Uterus (tissue), 2 donors: ENCODE results near the gene MYO9A.

Source experiments
- POLR2A ChIP-seq, 2 donors: fragments of 450-650 bp; IDR thresholded peaks; one replicate each; pipeline ENCODE4 v1.6.1; 2016; ENCODE audit warnings: antibody characterized with exemption in 2 of 2, mild to moderate bottlenecking in 1 of 2, moderate library complexity in 1 of 2
- TF ChIP-seq, protein P1 (sequence below), 4 experiments: fragments of 200-600 bp in 2 of 4; fragments of 450-650 bp in 2 of 4; sonication (generic) in 2 of 4; IDR thresholded peaks; one replicate each; pipeline ENCODE4 v1.5.1; 2016 to 2019; ENCODE audit warnings: antibody characterized with exemption in 4 of 4, mild to moderate bottlenecking in 2 of 4, moderate library complexity in 1 of 4

DNA sequence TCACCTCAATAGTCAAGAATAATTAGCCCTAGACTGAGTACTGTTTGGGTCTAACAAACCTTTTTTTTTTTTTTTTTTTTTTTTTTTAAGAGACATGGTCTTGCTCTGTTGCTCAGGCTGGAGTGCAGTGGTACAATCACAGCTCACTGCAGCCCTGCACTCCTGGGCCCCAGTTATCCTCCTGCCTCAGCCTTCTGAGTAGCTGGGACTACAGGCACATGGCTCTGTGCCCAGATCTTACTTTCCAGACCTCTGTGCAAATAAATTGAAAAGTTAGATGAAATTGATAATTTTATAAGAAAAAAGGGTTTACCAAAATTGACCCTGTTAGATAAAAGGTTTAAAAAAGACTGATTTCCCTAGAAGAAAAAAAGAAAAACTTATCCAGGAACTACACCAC, 228.6 kb downstream of the MYO9A start:
- TF ChIP-seq, protein P1, sequence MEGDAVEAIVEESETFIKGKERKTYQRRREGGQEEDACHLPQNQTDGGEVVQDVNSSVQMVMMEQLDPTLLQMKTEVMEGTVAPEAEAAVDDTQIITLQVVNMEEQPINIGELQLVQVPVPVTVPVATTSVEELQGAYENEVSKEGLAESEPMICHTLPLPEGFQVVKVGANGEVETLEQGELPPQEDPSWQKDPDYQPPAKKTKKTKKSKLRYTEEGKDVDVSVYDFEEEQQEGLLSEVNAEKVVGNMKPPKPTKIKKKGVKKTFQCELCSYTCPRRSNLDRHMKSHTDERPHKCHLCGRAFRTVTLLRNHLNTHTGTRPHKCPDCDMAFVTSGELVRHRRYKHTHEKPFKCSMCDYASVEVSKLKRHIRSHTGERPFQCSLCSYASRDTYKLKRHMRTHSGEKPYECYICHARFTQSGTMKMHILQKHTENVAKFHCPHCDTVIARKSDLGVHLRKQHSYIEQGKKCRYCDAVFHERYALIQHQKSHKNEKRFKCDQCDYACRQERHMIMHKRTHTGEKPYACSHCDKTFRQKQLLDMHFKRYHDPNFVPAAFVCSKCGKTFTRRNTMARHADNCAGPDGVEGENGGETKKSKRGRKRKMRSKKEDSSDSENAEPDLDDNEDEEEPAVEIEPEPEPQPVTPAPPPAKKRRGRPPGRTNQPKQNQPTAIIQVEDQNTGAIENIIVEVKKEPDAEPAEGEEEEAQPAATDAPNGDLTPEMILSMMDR (IDR thresholded peaks at IDR 0.05) = no peak
- no peak for TF ChIP-seq POLR2A (IDR thresholded peaks at IDR 0.05)
